ENCODE measurements around the gene DCXR. TPM values are rescaled to one million over a fixed set of nuclear protein-coding genes. Genes with fewer than 3 reads are reported as not detected.
A peak's percentile ranks its signal among the peaks of the same experiment; 100 is the strongest.

Gene DCXR
- total and polyA plus RNA-seq, 2 of the 13 experiments (the other 11 are each of a cell fraction or from before 2014, with no cell fraction given): 287 to 311 TPM

DNA sequence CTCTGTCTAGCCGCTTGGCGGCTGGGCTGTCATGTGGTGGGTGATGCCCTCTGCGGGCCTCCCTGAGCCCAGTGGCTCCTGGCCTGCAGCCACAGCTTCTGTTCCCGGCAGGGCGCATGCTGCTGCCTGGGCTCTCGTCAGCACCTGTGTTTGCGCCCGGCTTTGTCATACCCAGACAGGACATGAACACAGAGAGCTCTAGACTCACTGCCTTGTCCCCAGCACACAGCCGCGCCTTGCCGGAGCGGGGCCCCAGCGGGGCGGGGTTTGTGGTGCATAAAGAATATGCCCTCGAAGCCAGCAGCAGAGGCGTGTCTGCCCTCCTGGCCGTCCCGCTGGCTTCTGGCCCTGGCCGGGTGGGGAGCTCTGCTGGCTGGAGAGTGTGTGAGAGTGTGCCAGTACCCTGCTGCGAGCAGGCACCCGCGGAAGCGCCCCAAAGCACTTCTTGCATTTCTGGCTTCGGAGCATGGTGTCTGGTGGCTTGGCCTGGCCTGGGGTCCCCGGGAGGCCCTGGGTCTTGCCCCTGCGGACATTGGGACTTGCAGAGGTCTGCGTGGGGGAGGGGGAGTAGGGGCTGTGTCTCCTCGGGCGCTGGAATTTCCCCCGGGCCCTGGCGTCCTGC lies 45.7 kb downstream of the DCXR start (continued):
- TF ChIP-seq, protein P1, sequence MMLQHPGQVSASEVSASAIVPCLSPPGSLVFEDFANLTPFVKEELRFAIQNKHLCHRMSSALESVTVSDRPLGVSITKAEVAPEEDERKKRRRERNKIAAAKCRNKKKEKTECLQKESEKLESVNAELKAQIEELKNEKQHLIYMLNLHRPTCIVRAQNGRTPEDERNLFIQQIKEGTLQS (CRISPR knock-in tag; IDR thresholded peaks at IDR 0.05): peak; percentile 50; the same call in 1 of the 2 replicates
- TF ChIP-seq ZNF615 (CRISPR knock-in tag; IDR thresholded peaks at IDR 0.05; ENCODE audit: borderline replicate concordance) (peak; percentile 78; the same call in 1 of the 2 replicates), SIX4 (CRISPR knock-in tag; IDR thresholded peaks at IDR 0.05) (peak; percentile 78; the same call in 1 of the 2 replicates), ZNF484 (CRISPR knock-in tag; IDR thresholded peaks at IDR 0.05; ENCODE audit: borderline replicate concordance, low read depth) (0 out of 2 replicates have a peak, but pooled peaks have one; percentile 3), TCF7L2 (IDR thresholded peaks at IDR 0.05; ENCODE audit: low read depth, low read length) (no peak), ZFX (CRISPR knock-in tag; IDR thresholded peaks at IDR 0.05; ENCODE audit: low read depth) (peak; percentile 77; the same call in 1 of the 2 replicates), ARID3A (IDR thresholded peaks at IDR 0.05; ENCODE audit: low read depth, low read length) (peak; percentile 20; the same call in 1 of the 2 replicates), ZNF577 (CRISPR knock-in tag; IDR thresholded peaks at IDR 0.05; ENCODE audit: borderline replicate concordance, low read depth) (no peak), ZNF292 (CRISPR knock-in tag; IDR thresholded peaks at IDR 0.05; ENCODE audit: borderline replicate concordance, low read depth) (peak; percentile 63), TCF7 (IDR thresholded peaks at IDR 0.05; ENCODE audit: low read depth) (no peak), RFX3 (CRISPR knock-in tag; IDR thresholded peaks at IDR 0.05) (no peak), GATAD1 (CRISPR knock-in tag; IDR thresholded peaks at IDR 0.05) (peak; percentile 81), HMG20B (CRISPR knock-in tag; conservative IDR thresholded peaks at IDR 0.05) (0 out of 2 replicates have a peak, but pooled peaks have one; percentile 61), ZBTB3 (CRISPR knock-in tag; IDR thresholded peaks at IDR 0.05; ENCODE audit: borderline replicate concordance, low read depth) (peak; percentile 59), SRF (IDR thresholded peaks at IDR 0.05; ENCODE audit: low read depth, low read length) (no peak), TFAP4 (IDR thresholded peaks at IDR 0.05; ENCODE audit: borderline replicate concordance, low read depth) (peak; percentile 85; the same call in 1 of the 2 replicates), PAX8 (CRISPR knock-in tag; IDR thresholded peaks at IDR 0.05; ENCODE audit: borderline replicate concordance) (no peak), NONO (IDR thresholded peaks at IDR 0.05) (no peak), NONO (CRISPR knock-in tag; conservative IDR thresholded peaks at IDR 0.05) (peak; percentile 92), MED13 (CRISPR knock-in tag; IDR thresholded peaks at IDR 0.05) (no peak; the same call in 1 of the 2 replicates), ETV6 (CRISPR knock-in tag; conservative IDR thresholded peaks at IDR 0.05) (peak; percentile 47; the same call in 1 of the 2 replicates), GZF1 (CRISPR knock-in tag; IDR thresholded peaks at IDR 0.05) (no peak), ZC3H13 (CRISPR knock-in tag; IDR thresholded peaks at IDR 0.05) (no peak; the same call in 1 of the 2 replicates), FOXC1 (CRISPR knock-in tag; IDR thresholded peaks at IDR 0.05; ENCODE audit: borderline replicate concordance) (peak; percentile 94)
